ENCODE data around the gene NFXL1.

GRCh38 chr4:47817275-47817674, 97.1 kb downstream of the NFXL1 start:
- no peak for TF ChIP-seq POLR2A (IDR thresholded peaks at IDR 0.05)
- TF ChIP-seq CTCF (IDR thresholded peaks at IDR 0.05) = no peak
- TF ChIP-seq EP300 (IDR thresholded peaks at IDR 0.05) = no peak
- no peak for TF ChIP-seq POLR2AphosphoS5 (IDR thresholded peaks at IDR 0.05)
